Mesendoderm (in vitro differentiated cells): ENCODE data around the gene RAB23.

Experiments
- DNase-seq: peaks from one replicate; pipeline ENCODE4 v3.0.0; 2013
- H2AK5ac ChIP-seq: 2 replicates; pipeline ENCODE4 v1.6.1; 2013; ENCODE audit warnings: low read length, inconsistent platforms
- H2BK120ac ChIP-seq: 2 replicates; pipeline ENCODE4 v1.6.1; 2013; ENCODE audit warnings: low read depth, mild to moderate bottlenecking, low read length, moderate library complexity, mixed read lengths
- H2BK15ac ChIP-seq: replicated peaks from 2 replicates; pipeline ENCODE4 v1.6.1; 2013; ENCODE audit warnings: low read depth, mild to moderate bottlenecking, moderate library complexity
- H2BK5ac ChIP-seq: 2 replicates; pipeline ENCODE4 v1.6.1; 2013; ENCODE audit warnings: low read length, inconsistent platforms
- H3K18ac ChIP-seq: 2 replicates; pipeline ENCODE4 v1.6.1; 2013; ENCODE audit warnings: mild to moderate bottlenecking, low read length, mixed read lengths
- H3K23ac ChIP-seq: one replicate; pipeline ENCODE4 v1.6.1; 2013; ENCODE audit warnings: low read length
- H3K27ac ChIP-seq: 2 replicates; pipeline ENCODE4 v1.5.1; 2013; ENCODE audit warnings: low read depth, mild to moderate bottlenecking, inconsistent platforms, low read length, moderate library complexity
- H3K27me3 ChIP-seq: 2 replicates; pipeline ENCODE4 v1.6.1; 2013; ENCODE audit warnings: low read length, control low read depth, mild to moderate bottlenecking, inconsistent platforms; ENCODE audit not compliant: insufficient read depth, poor library complexity
- H3K36me3 ChIP-seq: 2 replicates; pipeline ENCODE4 v1.6.1; 2013; ENCODE audit warnings: low read length, inconsistent platforms; ENCODE audit not compliant: control insufficient read depth, insufficient read depth
- H3K4ac ChIP-seq: one replicate; pipeline ENCODE4 v1.6.1; 2013; ENCODE audit warnings: low read depth, mild to moderate bottlenecking, low read length, moderate library complexity
- H3K4me1 ChIP-seq: 2 replicates; pipeline ENCODE4 v1.6.1; 2013; ENCODE audit warnings: low read depth, low read length, inconsistent platforms; ENCODE audit not compliant: control insufficient read depth
- H3K4me2 ChIP-seq: 2 replicates; pipeline ENCODE4 v1.6.1; 2013; ENCODE audit warnings: low read length
- H3K4me3 ChIP-seq: 2 replicates; pipeline ENCODE4 v1.5.1; 2013; ENCODE audit warnings: mild to moderate bottlenecking, low read length
- H3K56ac ChIP-seq: one replicate; pipeline ENCODE4 v1.6.1; 2013; ENCODE audit warnings: low read length
- H3K79me1 ChIP-seq: 2 replicates; pipeline ENCODE4 v1.6.1; 2013; ENCODE audit warnings: low read length, inconsistent platforms
- H3K79me2 ChIP-seq: 2 replicates; pipeline ENCODE4 v1.6.1; 2013; ENCODE audit warnings: mild to moderate bottlenecking, low read length; ENCODE audit not compliant: control insufficient read depth, insufficient read depth
- H3K9ac ChIP-seq: 2 replicates; pipeline ENCODE4 v1.6.1; 2013; ENCODE audit warnings: low read length, inconsistent platforms
- H4K5ac ChIP-seq: one replicate; pipeline ENCODE4 v1.6.1; 2013; ENCODE audit warnings: low read length
- H4K8ac ChIP-seq: one replicate; pipeline ENCODE4 v1.6.1; 2013; ENCODE audit warnings: low read depth, mild to moderate bottlenecking, control low read depth, low read length, moderate library complexity
- WGBS: extraction: QIAGEN DNeasy Blood & Tissue Kit; methylation state at CpG from one replicate; pipeline ENCODE4 v1.1.7; 2013; ENCODE audit warnings: low lambda C conversion rate, missing lambda C conversion rate; ENCODE audit not compliant: insufficient coverage; ENCODE audit errors: extremely low coverage; 5-methylcytosine and 5-hydroxymethylcytosine counted together

Gene RAB23

DNA sequence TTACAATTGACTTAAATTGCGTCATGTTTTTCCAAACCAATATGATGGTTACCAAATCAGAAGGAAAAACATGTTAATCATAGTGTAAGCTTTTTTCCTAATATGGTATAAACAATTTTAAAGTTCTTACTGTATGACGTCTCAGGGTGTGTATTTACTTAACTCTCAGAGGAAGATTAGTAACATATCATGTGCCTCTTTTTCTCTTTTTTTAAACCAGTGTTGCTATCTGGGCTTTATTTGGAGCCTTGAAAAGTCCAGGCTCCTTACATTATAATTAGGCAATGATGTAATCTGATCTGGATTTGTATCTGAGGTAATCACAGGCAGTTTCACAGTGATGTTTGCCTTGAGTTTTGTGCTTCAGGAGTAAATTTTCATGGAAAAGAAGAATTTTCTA, 20.4 kb upstream of the RAB23 start:
- Histone ChIP-seq H3K27me3 (no peaks in the 10 kb centered on the region), H2BK5ac (no peak overlapping the region), H4K8ac (no peak overlapping the region), H3K9ac (no peak overlapping the region), H3K4me3 (no peak overlapping the region), H3K27ac (no peak overlapping the region), H3K23ac (no peak overlapping the region), H3K79me2 (no peaks in the 10 kb centered on the region), H3K36me3 (no peaks in the 10 kb centered on the region), H3K79me1 (no peaks in the 10 kb centered on the region), H3K4me2 (no peak overlapping the region), H3K18ac (no peak overlapping the region), H2BK15ac (no peak overlapping the region), H3K4ac (no peak overlapping the region), H2BK120ac (no peak overlapping the region), H2AK5ac (no peak overlapping the region), H3K56ac (no peak overlapping the region), H3K4me1 (no peaks in the 10 kb centered on the region), H4K5ac (no peak overlapping the region)
- no peak for DNase-seq
- no CpG with 5 or more reads among the region's 2 CpGs for WGBS

- Histone ChIP-seq H3K18ac (no peak overlapping the region), H3K56ac (no peak overlapping the region), H3K4me2 (no peak overlapping the region), H3K27ac (no peak overlapping the region), H2BK120ac (no peak overlapping the region), H2BK5ac (no peak overlapping the region), H3K79me1 (no peaks in the 10 kb centered on the region), H3K4me1 (peaks cover 2% of the 10 kb centered on the region), H3K23ac (no peak overlapping the region), H3K27me3 (no peaks in the 10 kb centered on the region), H4K5ac (no peak overlapping the region), H3K79me2 (no peaks in the 10 kb centered on the region), H4K8ac (no peak overlapping the region), H3K9ac (no peak overlapping the region), H2AK5ac (no peak overlapping the region), H2BK15ac (no peak overlapping the region), H3K4ac (no peak overlapping the region), H3K4me3 (no peak overlapping the region), H3K36me3 (no peaks in the 10 kb centered on the region)
- WGBS = no CpG with 5 or more reads among the region's 2 CpGs
- DNase-seq = no peak
Measured at GRCh38 chr6:57226221-57226620, 4.1 kb upstream of the RAB23 start.

DNA sequence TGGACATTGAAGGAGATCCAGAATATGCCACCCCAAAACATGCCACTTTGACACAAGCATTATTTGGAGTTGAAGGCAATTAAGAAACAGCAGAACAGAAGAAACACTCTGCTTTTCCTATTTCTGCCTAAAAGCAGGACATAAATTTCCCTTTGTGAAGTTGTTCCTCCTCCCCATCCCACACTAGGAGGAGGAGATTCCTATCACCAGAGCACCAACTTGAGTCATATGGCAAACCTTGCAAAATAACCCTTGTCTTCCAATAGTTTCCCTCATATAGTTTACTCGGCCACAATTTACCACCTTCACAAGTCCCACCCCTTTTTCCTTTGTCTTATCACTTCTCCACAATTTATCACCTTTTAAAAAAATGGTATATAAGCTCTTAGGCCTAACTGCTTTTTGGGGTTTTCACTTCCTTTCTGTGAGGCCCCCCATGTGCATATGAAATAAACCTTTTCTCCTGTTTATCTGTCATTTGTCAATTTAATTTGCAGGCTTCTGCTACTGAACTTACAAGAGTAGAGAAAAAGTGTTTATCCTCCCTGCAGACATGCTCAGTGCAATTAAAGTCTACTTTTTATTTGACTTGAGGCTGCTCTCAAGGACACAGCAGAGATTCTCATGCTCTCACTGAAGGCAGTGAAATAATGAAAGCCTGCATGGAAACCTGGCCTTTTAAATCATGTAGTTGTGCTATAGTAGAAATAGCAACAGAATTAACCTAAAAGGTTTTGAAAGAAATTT, 2.8 kb upstream of the RAB23 start:
- DNase-seq = peak; percentile 20
- no peak overlapping the region for H3K56ac ChIP-seq
- H3K4me2 ChIP-seq = no peak overlapping the region
- H3K79me2 ChIP-seq = peaks cover 5% of the 10 kb centered on the region
- no peaks in the 10 kb centered on the region for H3K36me3 ChIP-seq
- no peak overlapping the region for H3K18ac ChIP-seq
- no peak overlapping the region for H4K8ac ChIP-seq
- no peak overlapping the region for H3K4ac ChIP-seq
- no peak overlapping the region for H3K4me3 ChIP-seq
- no peak overlapping the region for H3K23ac ChIP-seq
- H3K4me1 ChIP-seq = peaks cover 2% of the 10 kb centered on the region
- no peak overlapping the region for H2BK5ac ChIP-seq
- H2BK120ac ChIP-seq = no peak overlapping the region
- no peaks in the 10 kb centered on the region for H3K79me1 ChIP-seq
- no peak overlapping the region for H4K5ac ChIP-seq
- no peak overlapping the region for H2AK5ac ChIP-seq
- H3K9ac ChIP-seq = no peak overlapping the region
- no peak overlapping the region for H2BK15ac ChIP-seq
- WGBS = no CpG with 5 or more reads among the region's 1 CpG
- H3K27ac ChIP-seq = no peak overlapping the region
- no peaks in the 10 kb centered on the region for H3K27me3 ChIP-seq

DNA sequence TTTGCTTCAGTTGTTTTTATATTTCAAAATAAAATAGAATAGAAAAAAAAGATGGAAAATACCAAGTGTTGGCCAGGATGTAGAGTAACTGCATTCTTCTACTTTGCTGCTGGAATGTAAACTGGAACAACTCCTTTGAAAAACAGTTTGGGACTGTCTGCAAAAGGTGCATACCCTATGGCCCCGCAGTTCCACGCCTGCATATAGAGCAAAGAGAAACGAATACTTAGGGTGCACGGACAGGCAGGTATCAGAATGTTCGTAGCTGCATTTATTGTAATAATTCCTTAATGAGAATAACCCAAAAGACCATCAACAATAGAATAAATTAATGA, 603 bp upstream of the RAB23 start:
- no peak overlapping the region for H2BK120ac ChIP-seq
- no peak overlapping the region for H2BK5ac ChIP-seq
- H3K79me1 ChIP-seq = no peaks in the 10 kb centered on the region
- H3K56ac ChIP-seq = peak overlapping the region; percentile 37
- no CpG with 5 or more reads among the region's 5 CpGs for WGBS
- no peak overlapping the region for H3K4me3 ChIP-seq
- H3K4me2 ChIP-seq = peak overlapping the region; percentile 95
- H3K27me3 ChIP-seq = no peaks in the 10 kb centered on the region
- no peak overlapping the region for H2AK5ac ChIP-seq
- no peaks in the 10 kb centered on the region for H3K36me3 ChIP-seq
- no peak overlapping the region for H2BK15ac ChIP-seq
- H4K8ac ChIP-seq = no peak overlapping the region
- H4K5ac ChIP-seq = no peak overlapping the region
- H3K23ac ChIP-seq = no peak overlapping the region
- DNase-seq = peak; percentile 31
- H3K9ac ChIP-seq = peak overlapping the region; percentile 89
- H3K4ac ChIP-seq = no peak overlapping the region
- peaks cover 2% of the 10 kb centered on the region for H3K4me1 ChIP-seq
- peak overlapping the region; percentile 65 for H3K18ac ChIP-seq
- no peak overlapping the region for H3K27ac ChIP-seq
- H3K79me2 ChIP-seq = peaks cover 11% of the 10 kb centered on the region

- H4K5ac ChIP-seq = no peak overlapping the region
- no peak overlapping the region for H2BK5ac ChIP-seq
- no CpG with 5 or more reads among the region's 38 CpGs for WGBS
- H3K18ac ChIP-seq = peak overlapping the region; percentile 95
- peaks cover under 1% of the 10 kb centered on the region for H3K79me1 ChIP-seq
- H3K23ac ChIP-seq = no peak overlapping the region
- H3K4ac ChIP-seq = peak overlapping the region; percentile 95
- peak overlapping the region; percentile 49 for H3K4me2 ChIP-seq
- H3K4me1 ChIP-seq = peaks cover 2% of the 10 kb centered on the region
- H3K9ac ChIP-seq = peak overlapping the region; percentile 93
- no peaks in the 10 kb centered on the region for H3K27me3 ChIP-seq
- peak overlapping the region; percentile 99 for H3K27ac ChIP-seq
- peak overlapping the region; percentile 48 for H3K4me3 ChIP-seq
- H3K36me3 ChIP-seq = no peaks in the 10 kb centered on the region
- peak overlapping the region; percentile 13 for H2BK15ac ChIP-seq
- DNase-seq = peak; percentile 93
- no peak overlapping the region for H4K8ac ChIP-seq
- H3K56ac ChIP-seq = peak overlapping the region; percentile 96
- H3K79me2 ChIP-seq = peaks cover 19% of the 10 kb centered on the region
- no peak overlapping the region for H2AK5ac ChIP-seq
- H2BK120ac ChIP-seq = peak overlapping the region; percentile 75
Measured at GRCh38 chr6:57221191-57221935, 744 bp downstream of the RAB23 start.
